HFFc6 (cell line): ENCODE results near the gene CSTB. TPM values are rescaled to one million over a fixed set of nuclear protein-coding genes. Genes with fewer than 3 reads are reported as not detected.

Experiments
- DNase-seq: peaks from one replicate; pipeline ENCODE4 v3.0.0-alpha.2; 2018
- H3K27ac Mint-ChIP-seq: 2 replicates; pipeline ENCODE4 v1.8.0; 2020; ENCODE audit warnings: mild to moderate bottlenecking, mixed read lengths
- H3K27me3 Mint-ChIP-seq: 2 replicates; pipeline ENCODE4 v1.8.0; 2021; ENCODE audit warnings: mild to moderate bottlenecking, moderate library complexity, mixed read lengths; ENCODE audit not compliant: insufficient read depth
- H3K36me3 Mint-ChIP-seq: 2 replicates; pipeline ENCODE4 v1.8.0; 2021; ENCODE audit warnings: low read depth, mixed read lengths
- H3K4me1 Mint-ChIP-seq: 2 replicates; pipeline ENCODE4 v1.8.0; 2020; ENCODE audit warnings: low read depth, mixed read lengths
- H3K4me3 Mint-ChIP-seq: 2 replicates; pipeline ENCODE4 v1.8.0; 2020; ENCODE audit warnings: mild to moderate bottlenecking, moderate library complexity, mixed read lengths
- H3K9me3 Mint-ChIP-seq: 2 replicates; pipeline ENCODE4 v1.8.0; 2020; ENCODE audit warnings: mild to moderate bottlenecking, mixed read lengths
- total RNA-seq, 6 experiments: library from RNA; stranded (reverse); fragmentation: NEBNext Ultra II Directional; extraction: Animal tissue kit (Norgen Biotek cat#: 25700); gene quantifications; 2 replicates in 1 of 6; 3 replicates in 5 of 6; pipeline ENCODE4 v1.2.3, GENCODE V29; 2021
- TF ChIP-seq, protein P1 (sequence below): fragments of 200-600 bp; sonication (generic); IDR thresholded peaks from 2 replicates; pipeline ENCODE4 v1.5.0; 2021; ENCODE audit warnings: antibody characterized with exemption, mild to moderate bottlenecking

The CSTB gene
- total RNA-seq, 6 experiments from 2014 or later = 56.7 to 71.4 (median 66.9) TPM

DNA sequence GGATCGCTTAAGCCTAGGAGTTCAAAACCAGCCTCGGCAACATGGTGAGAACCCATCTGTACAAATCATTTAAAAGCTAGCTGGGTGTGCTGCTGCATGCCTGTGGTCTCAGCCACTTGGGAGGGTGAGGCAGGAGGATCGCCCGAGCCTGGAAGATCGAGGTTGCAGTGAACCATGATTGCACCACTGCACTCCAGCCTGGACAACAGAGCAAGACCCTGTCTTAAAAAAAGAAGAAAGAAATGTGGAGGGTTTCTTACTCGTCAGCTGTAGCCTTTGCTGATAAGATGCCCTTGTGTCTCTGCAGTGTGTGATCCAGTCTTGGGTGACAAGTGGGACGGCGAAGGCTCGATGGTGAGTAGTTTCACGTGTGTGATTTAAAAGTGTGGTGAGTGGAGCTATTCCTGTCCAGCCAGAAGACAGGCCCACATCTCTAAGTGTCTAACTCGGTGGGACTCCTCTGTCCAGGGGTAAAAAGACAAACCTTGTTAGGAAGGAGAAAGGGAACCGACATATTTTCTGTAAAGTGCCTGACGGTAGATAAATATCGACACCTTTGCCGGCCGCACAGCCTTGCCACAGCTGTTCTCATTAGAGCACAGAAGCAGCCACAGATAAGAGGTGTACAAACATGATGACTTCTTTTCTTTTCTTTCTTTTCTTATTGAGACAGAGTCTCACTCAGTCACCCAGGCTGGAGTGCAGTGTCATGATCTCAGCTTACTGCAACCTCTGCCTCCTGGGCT is 30.2 kb downstream of the CSTB start:
- Mint-ChIP-seq H3K4me3 (no peak overlapping the region), H3K27ac (no peak overlapping the region), H3K36me3 (peaks cover 41% of the 10 kb centered on the region), H3K4me1 (no peaks in the 10 kb centered on the region), H3K27me3 (no peaks in the 10 kb centered on the region; the same call in none of the 2 replicates), H3K9me3 (no peaks in the 10 kb centered on the region)
- TF ChIP-seq, protein P1, sequence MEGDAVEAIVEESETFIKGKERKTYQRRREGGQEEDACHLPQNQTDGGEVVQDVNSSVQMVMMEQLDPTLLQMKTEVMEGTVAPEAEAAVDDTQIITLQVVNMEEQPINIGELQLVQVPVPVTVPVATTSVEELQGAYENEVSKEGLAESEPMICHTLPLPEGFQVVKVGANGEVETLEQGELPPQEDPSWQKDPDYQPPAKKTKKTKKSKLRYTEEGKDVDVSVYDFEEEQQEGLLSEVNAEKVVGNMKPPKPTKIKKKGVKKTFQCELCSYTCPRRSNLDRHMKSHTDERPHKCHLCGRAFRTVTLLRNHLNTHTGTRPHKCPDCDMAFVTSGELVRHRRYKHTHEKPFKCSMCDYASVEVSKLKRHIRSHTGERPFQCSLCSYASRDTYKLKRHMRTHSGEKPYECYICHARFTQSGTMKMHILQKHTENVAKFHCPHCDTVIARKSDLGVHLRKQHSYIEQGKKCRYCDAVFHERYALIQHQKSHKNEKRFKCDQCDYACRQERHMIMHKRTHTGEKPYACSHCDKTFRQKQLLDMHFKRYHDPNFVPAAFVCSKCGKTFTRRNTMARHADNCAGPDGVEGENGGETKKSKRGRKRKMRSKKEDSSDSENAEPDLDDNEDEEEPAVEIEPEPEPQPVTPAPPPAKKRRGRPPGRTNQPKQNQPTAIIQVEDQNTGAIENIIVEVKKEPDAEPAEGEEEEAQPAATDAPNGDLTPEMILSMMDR = no peak
- DNase-seq = no peak

DNA sequence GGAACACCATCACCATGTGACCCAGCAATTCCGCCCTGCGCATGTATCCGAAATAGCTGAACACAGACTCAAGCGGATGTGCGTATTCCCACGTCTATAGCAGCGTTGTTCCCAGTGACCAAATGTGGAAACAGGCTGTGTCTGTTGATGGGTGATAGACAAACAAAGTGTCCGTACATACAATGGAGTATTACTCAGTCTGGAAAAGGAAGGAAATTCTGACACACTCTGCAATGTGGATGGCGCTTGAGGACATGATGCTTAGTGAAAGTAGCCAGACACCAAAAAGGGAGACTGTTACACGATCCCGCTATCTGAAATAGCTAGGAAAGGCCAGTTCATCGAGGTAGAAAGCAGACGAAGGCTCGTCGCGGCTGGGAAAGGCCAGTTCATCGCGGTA is 31.4 kb downstream of the CSTB start:
- no peak for DNase-seq
- Mint-ChIP-seq H3K27ac (no peak overlapping the region; the same call in 1 of the 2 replicates), H3K9me3 (no peaks in the 10 kb centered on the region), H3K36me3 (peaks cover 32% of the 10 kb centered on the region), H3K4me1 (0 out of 2 replicates have a peak, but pooled peaks cover 4% of the 10 kb centered on the region), H3K4me3 (no peak overlapping the region), H3K27me3 (peaks cover 2% of the 10 kb centered on the region; the same call in 1 of the 2 replicates)
- TF ChIP-seq, protein P1 = no peak

DNA sequence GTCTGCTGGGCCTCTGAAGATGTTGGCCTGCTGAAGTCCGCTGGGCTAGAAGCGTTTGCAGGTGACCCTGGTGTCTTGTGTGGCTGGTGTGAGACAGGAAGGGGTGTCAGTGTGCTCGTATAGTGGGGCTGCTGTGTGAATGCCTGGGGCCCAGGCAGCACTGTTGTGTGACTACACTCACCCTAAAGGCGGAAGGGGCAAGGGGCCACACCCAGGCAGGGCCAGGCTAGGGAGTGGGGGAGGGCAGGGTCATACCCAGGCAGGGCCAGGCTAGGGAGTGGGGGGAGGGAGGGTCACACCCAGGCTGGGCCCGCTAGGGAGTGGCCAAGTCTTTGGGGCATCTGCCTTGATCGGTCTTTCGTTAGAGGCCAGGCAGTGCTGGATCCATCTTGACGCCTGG is 32.2 kb downstream of the CSTB start:
- Mint-ChIP-seq H3K36me3 (peaks cover 39% of the 10 kb centered on the region), H3K27me3 (peaks cover 2% of the 10 kb centered on the region; the same call in 1 of the 2 replicates), H3K27ac (no peak overlapping the region), H3K4me3 (no peak overlapping the region), H3K4me1 (peaks cover 9% of the 10 kb centered on the region; the same call in 1 of the 2 replicates), H3K9me3 (no peaks in the 10 kb centered on the region)
- no peak for DNase-seq
- TF ChIP-seq, protein P1 = no peak

DNA sequence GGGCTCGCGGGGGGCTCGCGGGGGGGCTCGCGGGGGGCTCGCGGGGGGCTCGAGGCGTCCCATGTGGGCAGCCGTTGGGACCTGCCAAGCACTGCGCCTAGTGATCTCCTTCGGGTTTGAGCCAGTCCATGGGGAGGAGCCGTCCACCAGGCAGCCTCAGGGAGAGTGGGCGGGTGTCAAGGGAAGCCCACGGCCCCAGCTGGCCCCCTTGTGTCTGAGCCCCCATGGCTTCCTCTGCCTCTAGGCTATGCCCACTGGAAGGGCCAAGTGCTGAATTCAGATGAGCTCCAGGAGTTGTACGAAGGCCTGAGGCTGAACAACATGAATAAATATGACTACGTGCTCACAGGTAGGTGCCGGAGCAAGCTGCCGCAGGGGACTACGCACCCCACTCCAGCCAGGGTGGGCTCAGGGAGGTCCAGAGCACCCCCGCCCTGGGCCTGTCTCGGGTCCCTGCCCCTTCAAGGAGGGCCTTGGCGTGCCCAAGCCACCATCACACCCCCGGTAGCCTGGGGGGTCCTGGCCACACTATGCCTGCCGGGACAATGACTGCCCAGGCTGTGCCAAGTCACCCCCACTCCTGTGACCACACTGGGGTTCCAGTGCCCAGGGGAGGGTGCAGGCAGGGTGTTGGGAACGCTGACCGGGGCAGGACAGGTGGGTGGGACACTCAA is 34.5 kb downstream of the CSTB start:
- Mint-ChIP-seq H3K36me3 (peaks cover 33% of the 10 kb centered on the region), H3K27ac (no peak overlapping the region), H3K9me3 (no peaks in the 10 kb centered on the region), H3K27me3 (peaks cover 2% of the 10 kb centered on the region; the same call in 1 of the 2 replicates), H3K4me3 (no peak overlapping the region), H3K4me1 (peaks cover 9% of the 10 kb centered on the region; the same call in 1 of the 2 replicates)
- TF ChIP-seq, protein P1 = no peak
- no peak for DNase-seq

DNA sequence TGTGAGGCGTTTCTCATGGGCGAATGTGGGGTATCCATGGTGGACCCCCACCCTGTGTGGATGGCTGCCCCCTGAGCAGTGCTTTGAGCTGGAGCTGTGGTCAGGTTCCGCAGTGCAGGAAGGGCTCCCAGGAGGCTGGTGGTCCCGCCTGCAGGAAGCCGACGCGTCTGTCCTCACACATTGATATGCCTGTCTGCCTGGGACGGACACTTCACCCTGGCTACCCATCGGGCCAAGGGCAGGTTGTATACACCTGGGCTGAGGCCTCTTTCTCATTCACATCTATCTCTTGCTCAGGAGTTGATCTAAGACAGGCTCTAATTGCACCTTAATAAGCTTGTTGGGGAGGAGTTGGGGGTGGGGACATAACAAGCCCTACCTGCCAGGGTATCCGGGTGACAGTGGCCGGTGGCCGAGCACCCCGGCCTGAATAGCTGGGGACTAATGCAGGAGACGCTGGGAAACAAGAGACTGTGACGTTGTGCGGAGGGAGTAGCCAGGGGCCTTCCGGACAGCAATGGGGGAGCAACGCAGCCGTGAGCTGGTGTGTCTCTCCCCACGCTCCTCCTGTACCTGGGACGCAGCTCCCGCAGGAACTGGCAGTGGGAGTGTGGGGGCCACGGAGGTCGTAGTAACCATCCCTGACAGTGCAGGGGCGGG is 35.5 kb downstream of the CSTB start:
- Mint-ChIP-seq H3K36me3 (peaks cover 30% of the 10 kb centered on the region), H3K9me3 (no peaks in the 10 kb centered on the region), H3K4me3 (no peak overlapping the region), H3K4me1 (peaks cover 9% of the 10 kb centered on the region; the same call in 1 of the 2 replicates), H3K27me3 (peaks cover 3% of the 10 kb centered on the region; the same call in 1 of the 2 replicates), H3K27ac (peak overlapping the region; percentile 51; the same call in 1 of the 2 replicates)
- TF ChIP-seq, protein P1 = no peak
- peak; percentile 30 for DNase-seq
